DND-41 (cell line): ENCODE measurements around the gene ATP6V1G1.

Experiments
- ATAC-seq: fragments of 200-7000 bp; cut with Tn5 transposase; 3 replicates; pipeline ENCODE4 v1.9.1; 2021; ENCODE audit warnings: low read depth; ENCODE audit not compliant: insufficient read depth
- DNase-seq: peaks from one replicate; pipeline ENCODE4 v3.0.0-alpha.2; 2020
- H2AFZ ChIP-seq: 2 replicates; pipeline ENCODE4 v1.6.0; 2012; ENCODE audit warnings: low read depth, low read length
- H3K27ac ChIP-seq: 2 replicates; pipeline ENCODE4 v1.5.1; 2012; ENCODE audit warnings: low read length, inconsistent platforms
- H3K27me3 ChIP-seq: fragments of 200-600 bp; sonication (generic); 2 replicates; pipeline ENCODE4 v1.6.0; 2012; ENCODE audit warnings: low read length, mild to moderate bottlenecking, inconsistent platforms; ENCODE audit not compliant: insufficient read depth, poor library complexity
- H3K36me3 ChIP-seq: 2 replicates; pipeline ENCODE4 v1.5.1; 2012; ENCODE audit warnings: low read length, inconsistent platforms; ENCODE audit not compliant: insufficient read depth
- H3K4me1 ChIP-seq: 2 replicates; pipeline ENCODE4 v1.5.1; 2012; ENCODE audit warnings: mild to moderate bottlenecking, low read length; ENCODE audit not compliant: insufficient read depth
- H3K4me2 ChIP-seq: 2 replicates; pipeline ENCODE4 v1.6.0; 2012; ENCODE audit warnings: mild to moderate bottlenecking, moderate library complexity, low read length, inconsistent platforms; ENCODE audit not compliant: insufficient read depth
- H3K4me3 ChIP-seq, 2 experiments: fragments of 200-600 bp in 1 of 2; shearing (Covaris generic) in 1 of 2; 2 replicates each; pipeline ENCODE4 v1.5.1; 2012 to 2016; ENCODE audit warnings: inconsistent platforms in 2 of 2, low read length in 2 of 2, mild to moderate bottlenecking in 2 of 2, low read depth in 1 of 2, moderate library complexity in 1 of 2
- H3K79me2 ChIP-seq: 2 replicates; pipeline ENCODE4 v1.6.0; 2012; ENCODE audit warnings: low read length, inconsistent platforms; ENCODE audit not compliant: insufficient read depth
- H3K9ac ChIP-seq: 2 replicates; pipeline ENCODE4 v1.6.0; 2012; ENCODE audit warnings: low read depth, mild to moderate bottlenecking, inconsistent platforms, low read length, moderate library complexity
- H3K9me3 ChIP-seq: 2 replicates; pipeline ENCODE4 v1.5.1; 2012; ENCODE audit warnings: low read length, moderate library complexity, mild to moderate bottlenecking, inconsistent platforms; ENCODE audit not compliant: insufficient read depth, severe bottlenecking
- H4K20me1 ChIP-seq: 2 replicates; pipeline ENCODE4 v1.6.0; 2012; ENCODE audit warnings: low read length; ENCODE audit not compliant: insufficient read depth
- EZH2 ChIP-seq: IDR thresholded peaks from 3 replicates; pipeline ENCODE4 v1.6.1; 2012; ENCODE audit warnings: borderline replicate concordance, low read depth, mild to moderate bottlenecking, moderate library complexity, low read length, inconsistent platforms; ENCODE audit not compliant: severe bottlenecking
- TF ChIP-seq, protein P1 (sequence below): IDR thresholded peaks from 2 replicates; pipeline ENCODE4 v1.5.1; 2012; ENCODE audit warnings: borderline replicate concordance, low read length, moderate library complexity, mild to moderate bottlenecking; ENCODE audit not compliant: poor library complexity, severe bottlenecking; ENCODE audit errors: extremely low read depth

Gene ATP6V1G1

DNA sequence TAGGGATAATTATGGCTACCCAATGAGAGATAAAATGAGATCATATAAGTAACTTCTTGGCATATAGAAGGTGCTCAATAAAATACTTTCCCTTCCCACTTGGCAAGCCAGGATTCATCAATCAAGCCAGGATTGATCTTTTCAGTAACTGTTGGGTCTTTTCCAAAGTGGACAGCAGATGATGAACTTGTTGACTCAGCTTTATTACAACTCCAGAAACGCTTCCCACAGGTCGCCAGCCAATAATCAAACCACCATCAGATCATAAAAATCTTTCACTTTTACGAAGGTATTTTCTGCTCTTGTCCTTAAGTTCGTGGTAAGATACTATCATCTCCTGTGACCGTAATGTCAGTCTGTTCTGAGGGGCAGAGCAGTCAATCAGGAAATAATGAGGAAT lies 42.5 kb upstream of the ATP6V1G1 start:
- Histone ChIP-seq H3K9me3 (no peaks in the 10 kb centered on the region), H3K4me1 (no peaks in the 10 kb centered on the region), H3K36me3 (no peaks in the 10 kb centered on the region), H4K20me1 (no peaks in the 10 kb centered on the region), H3K4me3 (no peak overlapping the region), H3K79me2 (no peaks in the 10 kb centered on the region), H3K27me3 (peaks cover 14% of the 10 kb centered on the region), H3K27ac (no peak overlapping the region), H2AFZ (no peak overlapping the region), H3K4me2 (no peak overlapping the region), H3K9ac (no peak overlapping the region)
- ATAC-seq (no peak), DNase-seq (no peak)
- TF ChIP-seq EZH2: no peak
- TF ChIP-seq, protein P1, sequence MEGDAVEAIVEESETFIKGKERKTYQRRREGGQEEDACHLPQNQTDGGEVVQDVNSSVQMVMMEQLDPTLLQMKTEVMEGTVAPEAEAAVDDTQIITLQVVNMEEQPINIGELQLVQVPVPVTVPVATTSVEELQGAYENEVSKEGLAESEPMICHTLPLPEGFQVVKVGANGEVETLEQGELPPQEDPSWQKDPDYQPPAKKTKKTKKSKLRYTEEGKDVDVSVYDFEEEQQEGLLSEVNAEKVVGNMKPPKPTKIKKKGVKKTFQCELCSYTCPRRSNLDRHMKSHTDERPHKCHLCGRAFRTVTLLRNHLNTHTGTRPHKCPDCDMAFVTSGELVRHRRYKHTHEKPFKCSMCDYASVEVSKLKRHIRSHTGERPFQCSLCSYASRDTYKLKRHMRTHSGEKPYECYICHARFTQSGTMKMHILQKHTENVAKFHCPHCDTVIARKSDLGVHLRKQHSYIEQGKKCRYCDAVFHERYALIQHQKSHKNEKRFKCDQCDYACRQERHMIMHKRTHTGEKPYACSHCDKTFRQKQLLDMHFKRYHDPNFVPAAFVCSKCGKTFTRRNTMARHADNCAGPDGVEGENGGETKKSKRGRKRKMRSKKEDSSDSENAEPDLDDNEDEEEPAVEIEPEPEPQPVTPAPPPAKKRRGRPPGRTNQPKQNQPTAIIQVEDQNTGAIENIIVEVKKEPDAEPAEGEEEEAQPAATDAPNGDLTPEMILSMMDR: no peak

DNA sequence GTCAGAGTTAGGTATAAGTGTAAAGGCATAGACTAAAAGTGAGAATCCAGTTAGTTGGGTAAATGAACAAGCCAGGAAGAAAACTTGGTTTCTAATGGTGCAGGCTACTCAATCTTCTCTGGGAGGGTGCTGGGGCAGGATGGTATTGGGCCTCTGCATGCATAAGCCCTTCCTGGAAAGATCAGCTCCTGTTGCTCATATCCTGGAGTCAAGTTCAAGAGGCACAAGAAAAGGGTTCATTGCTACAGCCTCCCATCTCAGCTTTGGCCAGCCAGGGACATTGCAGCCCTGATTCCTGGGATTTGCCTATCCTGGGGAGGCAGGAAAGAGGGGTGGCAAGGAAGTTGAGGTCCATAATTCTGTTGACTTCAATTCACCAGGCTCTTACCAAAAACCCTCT lies 40.7 kb upstream of the ATP6V1G1 start:
- no peak for ATAC-seq

DNA sequence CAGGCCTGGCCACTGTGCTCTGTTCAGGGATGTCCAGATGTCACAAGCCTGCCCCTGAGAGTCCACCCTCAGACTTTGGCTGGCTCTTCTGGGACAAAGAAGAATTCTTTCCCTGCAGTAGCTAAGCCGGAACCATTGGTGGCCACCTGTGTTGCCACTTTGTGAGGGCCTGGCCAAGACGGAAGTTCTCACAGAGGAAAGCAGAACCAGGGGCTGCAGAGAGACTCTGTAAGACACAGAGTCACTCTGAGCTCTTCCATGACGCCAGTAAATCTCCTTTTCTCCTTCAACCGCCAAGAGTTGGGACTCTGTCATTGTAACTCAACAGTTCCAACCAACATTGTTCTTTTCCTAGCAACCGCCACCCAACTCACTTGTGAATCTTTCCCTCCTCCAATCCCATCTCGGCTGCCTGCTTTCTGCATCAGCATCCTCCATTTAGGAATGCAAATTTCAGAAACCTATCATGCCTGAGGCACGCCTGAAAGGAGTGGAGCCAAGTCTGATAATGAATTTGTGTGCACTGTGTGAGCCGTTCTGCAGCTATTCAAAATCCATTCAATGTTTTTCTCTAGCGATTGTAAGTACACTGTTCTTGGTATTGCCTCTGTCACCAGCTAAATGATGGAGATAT lies 37.8 kb upstream of the ATP6V1G1 start:
- DNase-seq (no peak), ATAC-seq (no peak)
- no peak overlapping the region for H3K4me3 ChIP-seq
- no peaks in the 10 kb centered on the region for H4K20me1 ChIP-seq
- H3K9me3 ChIP-seq: no peaks in the 10 kb centered on the region
- peaks cover 5% of the 10 kb centered on the region for H3K27me3 ChIP-seq
- H3K36me3 ChIP-seq: no peaks in the 10 kb centered on the region
- H2AFZ ChIP-seq: no peak overlapping the region
- no peaks in the 10 kb centered on the region for H3K79me2 ChIP-seq
- no peak overlapping the region for H3K9ac ChIP-seq
- no peak for TF ChIP-seq EZH2
- TF ChIP-seq, protein P1: no peak
- H3K4me2 ChIP-seq: no peak overlapping the region
- H3K27ac ChIP-seq: no peak overlapping the region
- H3K4me1 ChIP-seq: no peaks in the 10 kb centered on the region

More for the DNA sequence above, 40.7 kb upstream of the ATP6V1G1 start:
- Histone ChIP-seq H3K27me3 (peaks cover 14% of the 10 kb centered on the region), H3K27ac (no peak overlapping the region), H3K36me3 (no peaks in the 10 kb centered on the region), H2AFZ (no peak overlapping the region), H3K79me2 (no peaks in the 10 kb centered on the region), H3K4me2 (no peak overlapping the region), H3K9me3 (no peaks in the 10 kb centered on the region), H4K20me1 (no peaks in the 10 kb centered on the region), H3K9ac (no peak overlapping the region), H3K4me3 (no peak overlapping the region), H3K4me1 (no peaks in the 10 kb centered on the region)
- TF ChIP-seq, protein P1: no peak
- TF ChIP-seq EZH2: no peak
- DNase-seq: no peak
